Measurements from ENCODE around the gene ZNF554.
"Not testable (repeated sequence)": the region's sequence is repeated elsewhere in the genome, so short reads cannot be mapped to it uniquely, and the experiment has no call there.

Gene ZNF554

DNA sequence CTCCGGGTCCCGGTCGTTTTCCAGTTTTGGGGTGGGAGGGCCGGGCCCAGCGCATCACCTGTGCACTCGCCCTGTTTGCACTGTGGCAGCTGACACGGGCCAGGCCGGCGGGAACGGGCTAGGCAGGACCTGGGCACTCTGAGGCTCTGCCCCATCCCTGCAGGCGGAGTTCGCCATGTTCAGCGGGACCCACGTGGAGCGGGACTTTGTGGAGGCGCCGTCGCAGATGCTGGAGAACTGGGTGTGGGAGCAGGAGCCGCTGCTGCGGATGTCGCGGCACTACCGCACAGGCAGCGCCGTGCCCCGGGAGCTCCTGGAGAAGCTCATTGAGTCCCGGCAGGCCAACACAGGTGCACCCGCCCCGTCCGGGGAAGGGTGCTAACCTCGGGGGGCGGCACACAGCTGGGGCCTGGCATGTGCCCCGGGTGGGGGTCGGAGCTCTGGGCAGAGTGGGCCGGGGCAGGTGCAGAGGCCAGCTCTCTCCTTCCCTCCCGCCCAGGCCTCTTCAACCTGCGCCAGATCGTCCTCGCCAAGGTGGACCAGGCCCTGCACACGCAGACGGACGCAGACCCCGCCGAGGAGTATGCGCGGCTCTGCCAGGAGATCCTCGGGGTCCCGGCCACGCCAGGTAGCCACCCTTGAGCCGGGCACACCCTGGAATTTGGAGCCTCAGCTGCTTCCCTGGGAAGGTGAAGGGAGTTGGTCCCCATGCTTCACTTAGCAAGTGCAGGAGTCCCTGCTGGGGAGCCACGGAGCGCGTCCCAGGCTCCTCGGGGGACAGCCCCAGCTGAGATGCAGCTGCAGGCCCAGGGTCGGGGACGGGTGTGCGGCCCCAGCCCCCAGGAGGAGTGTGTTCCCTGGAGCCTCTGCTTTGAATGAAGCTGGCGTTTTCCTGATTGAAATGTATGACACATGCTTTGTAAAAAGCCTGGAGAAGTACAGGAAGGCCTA lies 9.3 kb upstream of the ZNF554 start:
- peaks cover 88% of the 10 kb centered on the region for H3K36me3 ChIP-seq (ENCODE audit: control insufficient read depth, insufficient read depth, low read length)
- no peak overlapping the region for H3K9ac ChIP-seq (ENCODE audit: low read depth, low read length)

DNA sequence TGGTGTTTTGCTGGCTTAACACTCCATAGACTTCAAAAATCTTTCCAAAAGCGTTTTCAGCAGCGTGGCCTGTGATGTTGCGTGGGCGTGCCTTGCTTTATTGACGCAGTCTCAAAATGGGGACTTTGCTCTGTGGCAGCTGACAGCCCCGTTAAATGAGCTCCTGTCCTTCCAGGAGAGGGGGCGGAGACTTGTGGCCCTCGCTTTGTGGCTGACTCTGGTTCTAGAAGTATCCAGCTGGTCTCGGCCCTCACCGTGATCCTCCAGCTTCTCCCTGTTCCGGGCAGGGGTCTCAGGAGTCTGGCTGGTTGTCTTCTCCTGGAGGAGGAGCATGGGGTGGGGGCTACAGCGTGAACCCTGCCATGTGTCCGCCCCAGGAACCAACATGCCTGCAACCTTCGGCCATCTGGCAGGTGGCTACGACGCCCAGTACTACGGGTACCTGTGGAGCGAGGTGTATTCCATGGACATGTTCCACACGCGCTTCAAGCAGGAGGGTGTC lies 8.4 kb upstream of the ZNF554 start:
- Histone ChIP-seq H3K9me3 (ENCODE audit: control insufficient read depth, insufficient read depth, low read length) (no peaks in the 10 kb centered on the region), H3K4me3 (ENCODE audit: low read depth, low read length) (no peak overlapping the region), H3K9ac (ENCODE audit: low read depth, low read length) (no peak overlapping the region), H3K36me3 (ENCODE audit: control insufficient read depth, insufficient read depth, low read length) (peaks cover 82% of the 10 kb centered on the region), H3K4me1 (ENCODE audit: control insufficient read depth, insufficient read depth, low read length) (no peaks in the 10 kb centered on the region), H3K27me3 (ENCODE audit: control insufficient read depth, insufficient read depth, low read length) (no peaks in the 10 kb centered on the region), H3K27ac (ENCODE audit: low read depth, low read length) (no peak overlapping the region)

More for the DNA sequence above, 9.3 kb upstream of the ZNF554 start:
- no peaks in the 10 kb centered on the region for H3K4me1 ChIP-seq (ENCODE audit: control insufficient read depth, insufficient read depth, low read length)
- no peak overlapping the region for H3K4me3 ChIP-seq (ENCODE audit: low read depth, low read length)
- H3K9me3 ChIP-seq (ENCODE audit: control insufficient read depth, insufficient read depth, low read length): no peaks in the 10 kb centered on the region
- H3K27ac ChIP-seq (ENCODE audit: low read depth, low read length): no peak overlapping the region
- no peaks in the 10 kb centered on the region for H3K27me3 ChIP-seq (ENCODE audit: control insufficient read depth, insufficient read depth, low read length)

DNA sequence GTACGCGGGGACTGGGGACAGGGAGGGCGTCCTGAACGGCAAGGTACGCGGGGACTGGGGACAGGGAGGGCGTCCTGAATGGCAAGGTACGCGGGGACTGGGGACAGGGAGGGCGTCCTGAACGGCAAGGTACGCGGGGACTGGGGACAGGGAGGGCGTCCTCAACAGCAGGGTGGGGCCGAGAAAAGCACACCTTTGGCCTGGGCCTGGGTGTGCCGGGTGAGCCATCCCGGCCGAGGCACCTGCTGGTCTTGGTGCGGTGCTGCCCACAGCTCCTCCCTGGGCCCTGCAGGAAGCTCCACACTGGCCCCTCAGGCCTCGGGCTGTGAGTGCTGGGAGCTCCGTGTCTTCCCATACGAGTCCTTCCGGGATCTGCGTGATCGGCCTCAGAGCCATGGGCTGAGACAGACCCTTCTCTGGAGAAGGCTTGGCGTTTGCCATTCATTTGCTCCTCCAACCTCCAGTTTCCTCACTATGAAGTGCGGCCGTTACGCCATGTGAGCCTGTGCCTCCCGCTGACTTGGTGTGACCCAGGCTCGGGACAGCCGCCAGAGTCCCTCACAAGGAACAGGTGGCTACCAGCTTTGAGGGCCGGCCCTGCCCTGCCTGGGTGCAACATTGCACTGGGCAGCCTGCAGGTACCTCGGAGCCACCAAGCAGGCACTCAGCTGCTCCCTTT lies 7.8 kb upstream of the ZNF554 start:
- no peak overlapping the region for H3K27ac ChIP-seq (ENCODE audit: low read depth, low read length)
- no peaks in the 10 kb centered on the region for H3K27me3 ChIP-seq (ENCODE audit: control insufficient read depth, insufficient read depth, low read length)
- no peaks in the 10 kb centered on the region for H3K4me1 ChIP-seq (ENCODE audit: control insufficient read depth, insufficient read depth, low read length)
- no peak overlapping the region for H3K4me3 ChIP-seq (ENCODE audit: low read depth, low read length)
- H3K9me3 ChIP-seq (ENCODE audit: control insufficient read depth, insufficient read depth, low read length): no peaks in the 10 kb centered on the region
- H3K36me3 ChIP-seq (ENCODE audit: control insufficient read depth, insufficient read depth, low read length): peaks cover 76% of the 10 kb centered on the region
- H3K9ac ChIP-seq (ENCODE audit: low read depth, low read length): no peak overlapping the region

DNA sequence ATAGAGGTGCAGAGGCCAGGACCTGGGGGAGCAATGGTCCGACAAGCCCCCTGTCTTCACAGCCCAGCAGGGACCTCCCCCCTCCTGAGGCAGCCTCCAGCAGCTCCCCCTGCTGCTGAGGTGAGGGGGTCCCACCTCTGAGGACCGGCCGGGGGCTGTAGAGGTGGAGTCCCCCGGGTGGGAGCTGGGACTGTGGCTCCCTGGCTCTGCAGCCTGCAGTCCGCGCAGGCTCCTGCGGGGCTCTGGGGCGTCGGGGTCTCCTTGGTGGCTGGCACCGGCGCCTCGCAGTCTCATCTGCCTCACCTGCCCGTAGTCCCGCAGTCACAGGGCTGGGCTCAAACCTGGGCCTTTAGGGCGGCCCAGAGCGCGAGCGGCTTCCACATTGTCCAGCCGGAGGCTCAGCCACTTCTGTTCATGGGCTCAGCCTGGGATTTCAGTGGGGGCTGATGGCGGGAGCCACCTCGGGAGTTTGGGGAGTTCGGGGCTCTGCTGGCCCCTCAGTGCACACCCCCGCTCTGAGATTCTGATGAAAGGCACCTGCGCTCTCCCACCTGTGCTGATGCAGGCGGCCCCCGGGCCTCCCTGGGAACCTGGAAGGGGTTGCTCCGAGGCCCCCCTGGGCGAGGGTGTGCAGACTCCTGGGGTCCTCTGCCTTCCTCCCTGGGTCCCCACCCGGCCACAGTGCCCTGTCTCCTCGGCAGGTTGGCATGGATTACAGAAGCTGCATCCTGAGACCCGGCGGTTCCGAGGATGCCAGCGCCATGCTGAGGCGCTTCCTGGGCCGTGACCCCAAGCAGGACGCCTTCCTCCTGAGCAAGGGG lies 7.0 kb upstream of the ZNF554 start:
- peaks cover 68% of the 10 kb centered on the region for H3K36me3 ChIP-seq (ENCODE audit: control insufficient read depth, insufficient read depth, low read length)
- H3K4me1 ChIP-seq (ENCODE audit: control insufficient read depth, insufficient read depth, low read length): no peaks in the 10 kb centered on the region

DNA sequence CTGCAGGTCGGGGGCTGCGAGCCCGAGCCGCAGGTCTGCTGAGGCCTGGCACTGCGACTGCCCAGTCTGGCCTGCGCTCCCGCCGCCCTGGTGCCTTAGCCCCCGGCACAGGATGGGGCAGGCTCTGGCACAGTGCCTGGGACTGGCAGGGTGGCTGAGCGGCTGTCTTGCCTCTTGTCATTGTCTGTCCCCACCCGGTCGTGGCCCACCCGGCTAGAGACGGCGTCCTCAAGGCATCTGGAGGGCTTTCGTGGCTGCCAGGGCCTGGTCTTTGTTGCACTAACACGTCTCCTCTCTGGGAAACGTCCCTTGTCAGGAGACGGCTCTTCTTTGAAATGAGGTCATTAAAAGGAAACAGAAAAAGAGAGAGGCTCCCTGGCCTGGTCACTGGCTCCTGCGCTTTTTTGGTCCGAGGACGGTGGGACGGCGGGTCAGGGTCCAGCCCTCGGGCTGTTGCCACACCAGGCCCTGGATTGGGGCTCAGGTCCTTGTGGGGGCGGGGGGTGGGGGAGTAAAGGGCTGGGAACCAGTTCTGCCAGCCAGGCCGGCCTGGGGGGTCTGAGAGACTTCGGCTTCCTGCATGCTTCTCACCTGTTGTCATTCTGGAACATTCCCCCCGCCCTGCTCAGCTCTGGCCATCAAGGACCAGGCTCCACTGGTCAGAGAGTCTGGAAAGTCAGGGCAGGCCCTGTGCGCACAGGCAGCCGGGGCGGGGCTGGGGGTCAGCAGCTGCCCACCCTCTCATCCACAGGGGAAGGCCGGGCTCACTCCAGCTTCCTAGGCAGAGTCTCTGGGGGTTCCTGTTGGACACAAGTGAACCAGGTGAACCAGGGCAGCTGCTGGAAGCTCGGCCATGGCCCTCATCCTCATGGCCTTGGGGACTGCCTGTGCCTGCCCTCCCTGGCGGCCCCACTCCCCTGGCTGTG lies 6.2 kb upstream of the ZNF554 start:
- no peaks in the 10 kb centered on the region for H3K4me1 ChIP-seq (ENCODE audit: control insufficient read depth, insufficient read depth, low read length)
- no peaks in the 10 kb centered on the region for H3K9me3 ChIP-seq (ENCODE audit: control insufficient read depth, insufficient read depth, low read length)
- H3K9ac ChIP-seq (ENCODE audit: low read depth, low read length): no peak overlapping the region
- no peaks in the 10 kb centered on the region for H3K27me3 ChIP-seq (ENCODE audit: control insufficient read depth, insufficient read depth, low read length)
- no peak overlapping the region for H3K27ac ChIP-seq (ENCODE audit: low read depth, low read length)
- no peak overlapping the region for H3K4me3 ChIP-seq (ENCODE audit: low read depth, low read length)
- peaks cover 60% of the 10 kb centered on the region for H3K36me3 ChIP-seq (ENCODE audit: control insufficient read depth, insufficient read depth, low read length)

More for the DNA sequence above, 7.0 kb upstream of the ZNF554 start:
- Histone ChIP-seq H3K27me3 (ENCODE audit: control insufficient read depth, insufficient read depth, low read length) (no peaks in the 10 kb centered on the region), H3K9me3 (ENCODE audit: control insufficient read depth, insufficient read depth, low read length) (no peaks in the 10 kb centered on the region), H3K4me3 (ENCODE audit: low read depth, low read length) (no peak overlapping the region), H3K27ac (ENCODE audit: low read depth, low read length) (no peak overlapping the region), H3K9ac (ENCODE audit: low read depth, low read length) (no peak overlapping the region)

DNA sequence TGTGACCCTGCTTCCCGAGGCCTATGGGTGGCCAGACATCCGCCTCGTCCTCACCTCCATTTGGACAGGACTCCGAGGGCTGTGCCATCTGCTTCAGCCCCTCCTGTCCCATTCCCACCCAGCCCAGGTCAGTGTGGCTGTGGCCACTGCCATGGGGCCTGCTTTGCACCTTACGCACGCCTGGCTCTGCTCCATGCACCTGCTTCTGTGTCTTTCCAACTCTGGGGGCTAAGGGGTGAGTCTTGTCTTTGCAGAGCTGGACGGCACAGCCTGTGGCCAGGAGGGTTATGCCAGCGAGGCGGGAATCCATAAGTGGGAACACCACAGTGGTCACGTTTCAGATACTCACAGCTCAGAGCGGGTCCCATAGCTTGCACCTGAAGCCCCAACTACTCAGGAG lies 5.2 kb upstream of the ZNF554 start:
- H3K27me3 ChIP-seq (ENCODE audit: control insufficient read depth, insufficient read depth, low read length): no peaks in the 10 kb centered on the region
- H3K27ac ChIP-seq (ENCODE audit: low read depth, low read length): no peak overlapping the region
- no peak overlapping the region for H3K9ac ChIP-seq (ENCODE audit: low read depth, low read length)
- no peaks in the 10 kb centered on the region for H3K9me3 ChIP-seq (ENCODE audit: control insufficient read depth, insufficient read depth, low read length)
- no peaks in the 10 kb centered on the region for H3K4me1 ChIP-seq (ENCODE audit: control insufficient read depth, insufficient read depth, low read length)
- peaks cover 50% of the 10 kb centered on the region for H3K36me3 ChIP-seq (ENCODE audit: control insufficient read depth, insufficient read depth, low read length)
- no peak overlapping the region for H3K4me3 ChIP-seq (ENCODE audit: low read depth, low read length)

DNA sequence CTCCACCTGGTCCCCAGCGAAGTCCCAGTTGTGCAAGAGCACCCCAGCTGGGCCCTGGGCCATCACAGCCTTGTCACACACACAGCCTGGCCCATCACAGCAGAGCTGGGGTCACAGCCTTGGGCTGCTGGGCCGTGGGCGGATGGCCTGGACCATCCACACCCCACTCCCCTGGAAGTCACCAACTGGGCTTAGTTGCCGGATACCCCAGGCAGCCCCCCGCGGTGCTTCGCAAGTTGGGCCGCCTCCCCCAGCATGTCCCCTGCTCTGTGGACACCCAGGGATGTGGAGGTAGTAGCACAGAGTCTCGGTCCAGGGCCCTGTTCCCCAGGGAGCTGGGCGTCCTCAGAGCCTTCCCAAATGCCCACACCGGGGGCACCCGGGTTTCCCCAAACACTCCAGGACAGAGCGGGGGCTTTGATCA lies 4.5 kb upstream of the ZNF554 start:
- H3K4me3 ChIP-seq (ENCODE audit: low read depth, low read length): no peak overlapping the region
- H3K9me3 ChIP-seq (ENCODE audit: control insufficient read depth, insufficient read depth, low read length): no peaks in the 10 kb centered on the region
- H3K36me3 ChIP-seq (ENCODE audit: control insufficient read depth, insufficient read depth, low read length): peaks cover 43% of the 10 kb centered on the region
- no peak overlapping the region for H3K9ac ChIP-seq (ENCODE audit: low read depth, low read length)
- no peak overlapping the region for H3K27ac ChIP-seq (ENCODE audit: low read depth, low read length)
- no peaks in the 10 kb centered on the region for H3K27me3 ChIP-seq (ENCODE audit: control insufficient read depth, insufficient read depth, low read length)
- H3K4me1 ChIP-seq (ENCODE audit: control insufficient read depth, insufficient read depth, low read length): no peaks in the 10 kb centered on the region

DNA sequence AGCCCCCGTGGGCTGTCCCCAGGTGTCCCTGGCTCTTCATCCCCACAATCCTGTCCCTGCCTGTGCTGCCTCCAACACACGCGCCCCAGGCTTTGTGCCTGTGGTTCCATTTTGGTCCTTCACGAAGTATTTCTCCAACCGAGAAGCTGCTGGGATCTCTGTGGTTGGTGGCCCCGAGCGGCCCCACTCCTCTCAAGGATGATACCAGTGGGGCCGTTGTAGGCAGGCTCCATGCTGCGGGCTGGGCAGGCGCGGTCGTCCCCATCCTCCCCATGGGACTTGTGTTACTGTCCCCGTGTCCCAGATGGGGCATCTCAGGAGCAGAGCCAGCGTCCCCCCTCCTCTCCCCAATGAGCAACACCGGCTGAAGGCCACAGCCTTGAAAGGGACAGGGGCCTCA lies 3.7 kb upstream of the ZNF554 start:
- peaks cover 35% of the 10 kb centered on the region for H3K36me3 ChIP-seq (ENCODE audit: control insufficient read depth, insufficient read depth, low read length)
- H3K9ac ChIP-seq (ENCODE audit: low read depth, low read length): no peak overlapping the region
- H3K27ac ChIP-seq (ENCODE audit: low read depth, low read length): no peak overlapping the region
- no peak overlapping the region for H3K4me3 ChIP-seq (ENCODE audit: low read depth, low read length)
- no peaks in the 10 kb centered on the region for H3K9me3 ChIP-seq (ENCODE audit: control insufficient read depth, insufficient read depth, low read length)
- no peaks in the 10 kb centered on the region for H3K4me1 ChIP-seq (ENCODE audit: control insufficient read depth, insufficient read depth, low read length)
- H3K27me3 ChIP-seq (ENCODE audit: control insufficient read depth, insufficient read depth, low read length): no peaks in the 10 kb centered on the region

DNA sequence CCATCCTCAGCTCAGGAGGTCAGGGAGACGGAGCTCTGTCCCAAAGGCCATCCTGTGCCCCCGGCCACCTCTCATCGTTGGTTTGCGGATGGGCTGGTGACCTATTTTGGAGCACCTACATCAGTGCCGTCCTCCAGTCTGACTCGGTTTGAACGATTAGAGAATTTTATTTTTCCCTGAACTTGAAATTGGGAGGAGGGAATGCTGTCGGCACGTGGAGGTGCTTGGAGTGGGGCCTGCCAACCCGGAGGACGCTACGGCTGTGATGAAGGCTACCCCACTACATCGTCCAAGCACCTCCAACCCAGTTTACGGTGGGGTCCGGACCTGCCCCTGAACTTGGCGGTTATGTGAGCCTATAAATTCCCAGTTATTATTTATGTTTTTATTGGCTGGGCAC lies 3.0 kb upstream of the ZNF554 start:
- H3K9ac ChIP-seq (ENCODE audit: low read depth, low read length): no peak overlapping the region
- H3K9me3 ChIP-seq (ENCODE audit: control insufficient read depth, insufficient read depth, low read length): no peaks in the 10 kb centered on the region
- no peak overlapping the region for H3K4me3 ChIP-seq (ENCODE audit: low read depth, low read length)
- H3K4me1 ChIP-seq (ENCODE audit: control insufficient read depth, insufficient read depth, low read length): no peaks in the 10 kb centered on the region
- peaks cover 28% of the 10 kb centered on the region for H3K36me3 ChIP-seq (ENCODE audit: control insufficient read depth, insufficient read depth, low read length)
- no peaks in the 10 kb centered on the region for H3K27me3 ChIP-seq (ENCODE audit: control insufficient read depth, insufficient read depth, low read length)
- no peak overlapping the region for H3K27ac ChIP-seq (ENCODE audit: low read depth, low read length)

DNA sequence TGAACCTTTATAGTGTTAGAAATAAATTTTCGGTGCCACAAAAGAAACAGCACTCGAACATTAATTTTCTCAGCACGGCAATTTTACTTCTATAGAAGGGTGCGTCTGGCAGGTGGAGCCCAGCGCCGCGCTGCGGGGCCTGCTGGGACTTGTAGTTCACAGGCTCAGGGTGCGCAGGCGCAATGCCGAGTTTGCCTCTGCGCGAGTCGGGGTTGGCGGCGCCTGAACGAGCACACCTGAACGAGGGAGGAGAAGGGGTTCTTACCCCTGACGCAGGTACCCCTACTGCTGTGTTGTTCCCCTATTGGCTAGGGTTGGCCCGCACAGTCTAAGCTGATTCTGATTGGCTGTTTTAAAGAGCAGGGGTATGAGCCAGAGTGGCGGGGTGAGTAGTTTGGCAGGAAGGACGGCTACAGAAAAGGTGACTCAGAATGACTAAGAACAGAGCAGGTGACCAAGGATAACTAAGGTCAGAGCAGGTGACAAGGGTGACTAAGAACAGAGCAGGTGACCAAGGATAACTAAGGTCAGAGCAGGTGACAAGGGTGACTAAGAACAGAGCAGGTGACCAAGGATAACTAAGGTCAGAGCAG lies 2.3 kb upstream of the ZNF554 start:
- peaks cover 21% of the 10 kb centered on the region for H3K36me3 ChIP-seq (ENCODE audit: control insufficient read depth, insufficient read depth, low read length)
- not testable (repeated sequence) for H3K9ac ChIP-seq (ENCODE audit: low read depth, low read length); H3K9me3 ChIP-seq (ENCODE audit: control insufficient read depth, insufficient read depth, low read length); H3K4me1 ChIP-seq (ENCODE audit: control insufficient read depth, insufficient read depth, low read length); H3K27me3 ChIP-seq (ENCODE audit: control insufficient read depth, insufficient read depth, low read length); H3K4me3 ChIP-seq (ENCODE audit: low read depth, low read length); H3K27ac ChIP-seq (ENCODE audit: low read depth, low read length)
